NCI-H1105 treated with DMSO at 0.1 percent for 48 hours (cell line): ENCODE data around the gene ACRBP.
"Not testable (repeated sequence)": the region's sequence is repeated elsewhere in the genome, so short reads cannot be mapped to it uniquely, and the experiment has no call there.

Experiments
- DNase-seq: peaks from one replicate; lab custom pipeline; 2025; lab: John Stamatoyannopoulos, UW

The ACRBP gene

GRCh38 chr12:6614513-6615172 lies 32.6 kb downstream of the ACRBP start:
- DNase-seq: no peak

GRCh38 chr12:6613776-6614512 lies 33.3 kb downstream of the ACRBP start:
- DNase-seq: peak; percentile 98

DNA sequence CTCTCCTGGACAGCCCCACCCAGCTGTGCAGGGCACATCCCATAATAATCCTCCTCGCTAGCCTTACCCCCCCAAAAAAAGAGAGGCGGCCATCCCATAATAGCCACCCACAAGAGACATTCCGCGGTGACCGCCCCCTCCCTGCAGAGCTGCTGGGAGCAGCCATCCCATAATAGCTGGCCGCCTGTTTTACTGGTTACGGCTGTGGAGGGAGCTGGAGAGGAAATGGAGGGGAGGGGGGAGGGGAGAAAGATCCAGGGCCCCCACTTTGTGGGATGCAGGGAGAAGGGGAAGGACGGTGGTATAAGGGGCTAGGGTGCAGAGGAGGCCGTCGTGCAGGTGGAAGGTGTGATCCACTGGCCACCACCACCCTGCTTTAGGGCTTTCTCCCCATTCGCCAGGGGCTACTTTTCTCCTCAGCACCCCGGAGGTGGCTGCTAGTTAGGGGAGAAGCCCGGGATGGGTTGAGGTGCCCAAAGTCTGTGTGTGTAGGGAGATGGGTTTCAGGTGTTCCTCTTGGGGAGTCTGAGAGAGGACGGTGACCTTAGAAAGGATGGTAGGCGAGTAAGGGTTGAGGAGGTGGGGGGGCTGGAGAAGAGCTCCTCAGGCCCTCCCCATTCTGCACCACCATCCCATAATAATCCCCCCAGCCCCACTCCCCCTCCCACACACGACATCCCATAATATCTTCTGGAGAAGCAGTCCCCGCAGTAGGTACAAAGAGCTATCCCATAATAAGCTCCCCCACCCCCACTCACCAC lies 34.0 kb downstream of the ACRBP start:
- DNase-seq: peak; percentile 97

DNA sequence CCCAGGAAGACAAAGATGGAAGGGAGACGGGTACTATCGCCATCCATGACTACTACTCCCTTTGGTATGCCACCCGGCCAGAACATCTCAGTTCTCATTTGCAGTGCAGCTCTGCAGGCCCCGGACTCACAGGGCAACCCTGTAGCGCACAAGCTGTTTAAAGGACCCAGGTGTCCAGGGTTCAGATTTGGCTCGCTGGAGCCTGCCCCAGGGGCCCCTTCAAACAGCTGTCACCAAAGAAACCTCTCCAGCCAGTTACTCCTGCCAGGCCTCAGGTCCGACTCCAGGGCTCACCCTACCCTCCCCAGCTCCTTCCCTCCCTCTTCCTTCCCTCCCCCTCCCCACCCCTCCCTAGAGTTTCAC lies 34.6 kb downstream of the ACRBP start:
- no peak for DNase-seq

GRCh38 chr12:6612247-6612646 lies 35.0 kb downstream of the ACRBP start:
- DNase-seq: no peak

GRCh38 chr12:6608592-6609281 lies 38.5 kb downstream of the ACRBP start:
- DNase-seq: no peak

DNA sequence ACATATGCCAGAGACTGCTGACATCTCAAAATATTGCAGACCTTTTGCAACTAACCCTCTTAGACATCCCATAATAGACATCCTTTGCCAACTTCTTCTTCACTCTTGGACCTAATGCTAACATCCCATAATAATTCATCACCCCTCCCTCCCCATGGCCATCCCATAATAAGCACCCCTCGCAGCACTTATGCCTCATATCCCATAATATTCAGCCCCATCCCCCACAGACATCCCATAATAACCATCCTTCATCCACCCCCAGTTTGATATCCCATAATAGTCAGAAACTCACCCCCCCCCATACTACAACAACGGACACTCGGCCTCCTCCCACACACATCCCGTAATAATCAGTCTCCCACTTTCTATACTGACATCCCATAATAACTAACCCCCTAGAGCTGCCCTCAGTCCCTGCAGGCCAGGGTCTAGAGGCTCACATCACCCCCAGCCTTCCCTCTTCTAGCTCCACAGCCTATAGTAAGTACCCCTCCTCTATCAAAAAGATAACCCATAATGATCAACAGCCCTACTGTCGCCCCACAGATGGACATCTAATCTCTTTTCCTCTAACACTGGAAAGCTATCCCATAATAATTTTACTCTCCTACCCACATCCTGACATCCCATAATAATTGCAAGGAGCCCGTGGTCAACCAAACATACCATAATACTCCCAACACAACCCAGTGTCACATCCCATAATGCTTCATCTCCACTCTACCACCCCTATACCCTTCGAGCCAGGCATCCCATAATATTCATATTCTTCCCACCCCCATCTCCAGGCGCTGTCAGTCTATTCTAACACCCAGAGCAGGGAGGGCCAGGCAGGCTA lies 39.3 kb downstream of the ACRBP start:
- peak; percentile 97 for DNase-seq

DNA sequence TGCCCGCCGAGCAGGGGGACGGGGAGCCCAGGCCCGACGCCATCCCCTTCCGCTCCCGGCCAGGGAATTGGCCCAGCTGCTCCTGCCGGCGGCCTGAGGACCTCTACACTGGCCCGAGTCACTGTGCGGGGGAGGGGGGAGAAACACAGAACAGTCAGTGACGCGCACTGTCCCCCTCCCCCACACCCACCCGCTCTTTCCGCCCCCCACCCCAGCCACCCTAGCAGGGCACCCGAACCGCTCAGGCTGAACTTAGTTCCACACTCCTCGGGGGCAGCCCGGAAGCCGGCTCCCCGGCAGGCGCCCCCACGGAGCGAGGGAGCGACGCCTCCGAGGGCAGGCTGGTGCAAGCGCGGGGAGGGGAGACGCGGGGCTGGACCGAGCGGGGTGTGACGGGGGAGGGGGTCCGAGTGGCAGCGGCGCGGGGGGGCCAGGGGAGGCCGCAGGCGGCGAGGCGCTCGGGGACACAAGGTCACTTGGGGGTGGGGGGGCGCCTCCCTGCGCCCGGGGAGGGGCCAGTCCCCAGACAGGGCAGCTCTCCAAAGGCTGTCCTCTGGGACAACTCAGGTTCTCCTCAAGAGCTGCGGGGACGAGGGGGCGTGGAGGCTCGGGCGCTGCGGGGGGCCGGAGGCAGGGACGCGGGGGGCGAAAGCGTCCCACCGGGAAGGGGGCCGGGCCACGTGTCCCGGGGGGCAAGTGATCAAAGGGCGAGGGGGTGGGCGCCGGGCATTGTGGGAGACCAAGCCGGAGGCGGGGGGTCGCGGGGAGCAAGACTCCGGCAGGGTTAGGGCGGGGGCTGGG lies 40.7 kb downstream of the ACRBP start:
- DNase-seq: no peak

DNA sequence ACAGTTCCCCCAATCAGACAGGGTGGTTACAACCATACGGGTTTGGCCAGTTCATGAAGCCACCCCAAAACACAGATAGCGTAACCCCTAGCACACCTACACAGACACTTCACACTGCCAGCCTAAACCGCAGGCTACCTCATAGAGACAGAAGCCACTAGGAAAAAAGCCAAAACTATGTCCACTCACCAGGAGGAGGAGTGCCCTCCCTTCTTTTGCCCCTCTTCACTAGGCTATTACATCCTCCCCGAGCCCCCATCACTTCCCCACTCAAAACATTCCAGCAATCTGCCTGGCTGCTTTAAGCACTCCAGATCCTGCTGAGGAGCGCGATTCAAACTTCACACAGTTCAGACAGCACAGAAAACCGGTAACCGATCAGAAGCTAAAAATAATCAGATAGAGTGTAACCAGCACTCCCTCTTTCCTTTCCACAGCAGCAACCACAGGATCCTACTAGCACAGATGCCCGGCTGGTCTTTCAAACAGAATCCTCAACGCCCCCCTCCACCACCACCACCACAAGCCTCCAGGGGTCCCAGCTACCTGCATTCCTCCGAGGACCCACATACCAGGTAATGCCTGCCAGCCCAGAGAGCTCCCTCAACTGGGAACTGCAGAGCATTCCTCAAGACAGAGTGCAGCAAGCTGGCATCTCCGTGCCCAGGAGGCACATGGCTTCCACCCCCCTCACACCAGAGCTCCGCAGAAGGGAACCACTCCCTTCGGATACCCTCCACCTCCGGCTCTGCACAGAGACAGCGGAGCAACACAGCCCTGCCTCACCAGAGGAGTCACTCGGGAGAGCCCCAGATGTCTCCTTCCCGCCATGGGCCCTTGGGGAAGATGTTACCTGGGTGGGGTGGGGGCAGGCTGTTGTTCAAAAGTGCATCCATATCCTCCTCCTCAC lies 41.6 kb downstream of the ACRBP start:
- no peak for DNase-seq

- DNase-seq: no peak
These were observed 42.8 kb downstream of the ACRBP start for GRCh38 chr12:6604259-6605029.

- no peak for DNase-seq
These were observed 44.1 kb downstream of the ACRBP start for GRCh38 chr12:6603095-6603567.

DNA sequence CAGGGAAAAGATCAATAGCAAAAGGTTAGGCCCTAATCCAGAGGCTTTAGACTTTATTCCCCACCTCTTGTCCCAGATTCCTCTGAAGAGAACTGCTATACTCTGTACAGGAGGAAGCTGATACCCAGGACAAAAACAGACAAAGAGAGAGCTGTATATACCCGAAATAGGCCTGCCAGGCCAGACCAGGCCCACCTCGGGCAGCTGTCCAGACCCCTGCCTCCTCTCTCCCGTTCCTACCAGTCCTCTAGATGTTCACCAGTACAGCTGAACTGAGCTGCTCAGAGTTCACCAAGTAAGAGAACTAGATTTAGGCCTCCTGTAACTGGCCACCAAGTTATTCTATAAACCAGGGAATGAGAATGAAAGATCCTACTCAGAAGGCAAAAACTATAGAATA lies 44.7 kb downstream of the ACRBP start:
- DNase-seq: no peak

DNA sequence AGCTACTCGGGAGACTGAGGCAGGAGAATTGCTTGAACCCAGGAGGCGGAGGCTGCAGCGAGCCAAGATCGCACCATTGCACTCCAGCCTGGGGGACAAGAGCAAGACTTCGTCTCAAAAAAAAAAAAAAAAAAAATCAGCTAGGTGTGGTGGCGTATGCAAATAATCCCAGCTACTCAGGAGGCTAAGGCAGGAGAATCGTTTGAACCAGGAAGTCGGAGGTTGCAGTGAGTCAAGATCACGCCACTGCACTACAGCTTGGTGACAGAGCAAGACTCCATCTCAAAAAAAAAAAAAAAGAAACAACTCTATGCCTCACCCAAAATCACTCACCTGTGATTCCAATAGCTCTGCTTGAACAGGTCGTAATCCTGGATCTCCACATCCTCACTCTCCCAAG lies 51.6 kb downstream of the ACRBP start:
- not testable (repeated sequence) for DNase-seq

DNA sequence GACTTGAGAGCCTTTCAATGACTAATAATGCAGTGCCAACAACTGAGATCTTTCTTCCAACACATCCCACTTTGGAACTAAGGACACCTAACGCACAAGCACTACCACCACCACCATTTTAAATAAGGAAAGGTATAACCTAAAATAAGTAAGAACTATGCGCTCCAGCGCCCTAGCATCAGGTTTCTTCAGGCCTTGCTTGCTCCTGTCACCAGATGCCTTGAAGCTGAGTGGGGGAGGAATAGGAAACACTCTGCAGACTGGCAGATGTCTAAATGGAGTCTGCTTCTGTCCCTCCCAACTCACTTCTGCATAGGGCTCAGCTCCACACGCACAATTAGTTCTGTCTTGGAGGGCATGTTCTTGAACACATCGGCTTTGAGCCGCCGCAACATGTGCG lies 55.1 kb downstream of the ACRBP start:
- DNase-seq: no peak
